Fibroblast of pulmonary artery (primary cell): ENCODE data around the gene RNASEH2C.
A peak's percentile ranks its signal among the peaks of the same experiment; 100 is the strongest.
"Not testable (repeated sequence)": the region's sequence is repeated elsewhere in the genome, so short reads cannot be mapped to it uniquely, and the experiment has no call there.

ENCODE experiments used
- DNase-seq: peaks from one replicate; pipeline ENCODE4 v3.0.0-alpha.2; 2010; ENCODE audit warnings: low read depth
- H3K4me3 ChIP-seq: replicated peaks from 2 replicates; pipeline ENCODE4 v1.5.1; 2011; ENCODE audit warnings: low read depth, mild to moderate bottlenecking, control low read depth, low read length, moderate library complexity
- CTCF ChIP-seq: IDR thresholded peaks from 2 replicates; pipeline ENCODE4 v1.5.1; 2011; ENCODE audit warnings: mild to moderate bottlenecking, control low read depth, low read length, inconsistent platforms; ENCODE audit errors: missing control alignments

Gene RNASEH2C

GRCh38 chr11:65720211-65720934, at the start of gene RNASEH2C:
Gene RNASEH2C, minus strand, starts transcription at chr11:65720798. Its CDS starts 40 bp downstream, at chr11:65720758.
- H3K4me3 ChIP-seq, result peak within 1 kb of the TSS; percentile 85
- no peak for TF ChIP-seq CTCF
- DNase-seq, result peak; percentile 84

- not testable (repeated sequence) for H3K4me3 ChIP-seq, DNase-seq
Measured at GRCh38 chr11:65767806-65768205, 47.2 kb upstream of the RNASEH2C start.

- no peak overlapping the region for H3K4me3 ChIP-seq
- DNase-seq, result no peak
- TF ChIP-seq CTCF, result no peak
Measured at GRCh38 chr11:65767406-65767805, 46.8 kb upstream of the RNASEH2C start.

GRCh38 chr11:65766535-65766934, 45.9 kb upstream of the RNASEH2C start:
- no peak overlapping the region for H3K4me3 ChIP-seq
- DNase-seq, result no peak
- TF ChIP-seq CTCF, result no peak

GRCh38 chr11:65764434-65764833, 43.8 kb upstream of the RNASEH2C start:
- no peak overlapping the region for H3K4me3 ChIP-seq
- no peak for TF ChIP-seq CTCF
- DNase-seq, result no peak

GRCh38 chr11:65762816-65763215, 42.2 kb upstream of the RNASEH2C start:
- DNase-seq, H3K4me3 ChIP-seq: not testable (repeated sequence)

- H3K4me3 ChIP-seq, DNase-seq: not testable (repeated sequence)
Measured at GRCh38 chr11:65762169-65762568, 41.6 kb upstream of the RNASEH2C start.

- no peak overlapping the region for H3K4me3 ChIP-seq
- DNase-seq, result no peak
- no peak for TF ChIP-seq CTCF
Measured at GRCh38 chr11:65745049-65745448, 24.5 kb upstream of the RNASEH2C start.
